ENCODE data around the gene CENPX.

Gene CENPX

DNA sequence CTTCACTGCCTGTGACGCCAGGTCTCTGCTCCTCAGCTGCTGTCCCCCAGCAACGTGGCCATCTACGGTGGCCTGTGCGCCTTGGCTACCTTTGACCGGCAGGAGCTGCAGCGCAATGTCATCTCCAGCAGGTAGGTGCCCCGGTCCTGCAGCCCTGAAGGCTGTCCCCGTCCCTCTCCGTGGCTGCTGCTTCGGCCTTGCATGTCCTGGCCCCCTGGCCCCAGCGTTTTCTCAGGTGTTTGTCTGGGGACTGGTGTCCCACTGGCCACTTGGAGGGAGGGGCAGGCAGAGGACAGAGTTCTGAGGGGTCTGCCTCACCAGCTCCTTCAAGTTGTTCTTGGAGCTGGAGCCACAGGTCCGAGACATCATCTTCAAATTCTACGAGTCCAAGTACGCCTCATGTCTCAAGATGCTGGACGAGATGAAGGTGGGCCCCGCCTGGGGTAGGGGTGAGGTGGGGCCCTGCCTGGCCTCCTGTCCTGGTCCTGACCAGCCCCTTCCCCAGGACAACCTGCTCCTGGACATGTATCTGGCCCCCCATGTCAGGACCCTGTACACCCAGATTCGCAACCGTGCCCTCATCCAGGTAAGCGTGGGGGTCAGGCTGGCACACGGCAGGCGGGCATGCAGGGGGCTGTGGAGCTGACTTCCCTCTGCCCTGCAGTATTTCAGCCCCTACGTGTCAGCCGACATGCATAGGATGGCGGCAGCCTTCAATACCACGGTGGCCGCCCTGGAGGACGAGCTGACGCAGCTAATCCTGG is 33.5 kb upstream of the CENPX start:
- DNase-seq, result no peak
- in situ Hi-C loops (cut with MboI; ENCODE audit: low pct_unique_long_range_greater_than_20kb, low sequenced_read_pairs), result no loop called here

- in situ Hi-C loops (cut with MboI; ENCODE audit: low pct_unique_long_range_greater_than_20kb, low sequenced_read_pairs), result no loop called here
- DNase-seq, result no peak
Observed at GRCh38 chr17:82055023-82055964, 32.6 kb upstream of the CENPX start.

DNA sequence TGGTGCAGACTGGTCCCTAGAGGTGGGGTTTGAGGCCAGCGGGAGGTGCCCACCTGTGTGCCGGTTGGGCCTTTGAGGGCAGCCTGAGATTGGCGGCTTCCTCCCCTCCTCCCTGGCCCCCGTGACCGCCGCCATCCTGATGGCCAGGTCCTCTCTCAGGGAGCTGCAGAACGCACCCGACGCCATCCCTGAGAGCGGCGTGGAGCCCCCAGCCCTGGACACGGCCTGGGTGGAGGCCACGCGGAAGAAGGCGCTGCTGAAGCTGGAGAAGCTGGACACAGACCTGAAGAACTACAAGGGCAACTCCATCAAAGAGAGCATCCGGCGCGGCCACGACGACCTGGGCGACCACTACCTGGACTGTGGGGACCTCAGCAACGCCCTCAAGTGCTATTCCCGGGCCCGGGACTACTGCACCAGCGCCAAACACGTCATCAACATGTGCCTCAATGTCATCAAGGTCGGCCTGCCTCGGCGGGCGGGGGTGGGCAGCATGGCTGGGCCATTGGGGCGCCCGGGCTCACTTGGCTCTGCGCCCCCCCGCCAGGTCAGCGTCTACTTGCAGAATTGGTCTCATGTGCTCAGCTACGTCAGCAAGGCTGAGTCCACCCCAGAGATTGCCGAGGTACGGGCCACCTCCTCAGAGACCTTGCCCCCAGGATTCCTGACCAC is 31.8 kb upstream of the CENPX start:
- DNase-seq, result no peak
- in situ Hi-C loops (cut with MboI; ENCODE audit: low pct_unique_long_range_greater_than_20kb, low sequenced_read_pairs), result no loop called here

GRCh38 chr17:82053556-82054263 is 31.0 kb upstream of the CENPX start:
- in situ Hi-C loops (cut with MboI; ENCODE audit: low pct_unique_long_range_greater_than_20kb, low sequenced_read_pairs), result no loop called here
- DNase-seq, result no peak

- DNase-seq, result no peak
- in situ Hi-C loops (cut with MboI; ENCODE audit: low pct_unique_long_range_greater_than_20kb, low sequenced_read_pairs), result no loop called here
Observed at GRCh38 chr17:82053130-82053529, 30.5 kb upstream of the CENPX start.

DNA sequence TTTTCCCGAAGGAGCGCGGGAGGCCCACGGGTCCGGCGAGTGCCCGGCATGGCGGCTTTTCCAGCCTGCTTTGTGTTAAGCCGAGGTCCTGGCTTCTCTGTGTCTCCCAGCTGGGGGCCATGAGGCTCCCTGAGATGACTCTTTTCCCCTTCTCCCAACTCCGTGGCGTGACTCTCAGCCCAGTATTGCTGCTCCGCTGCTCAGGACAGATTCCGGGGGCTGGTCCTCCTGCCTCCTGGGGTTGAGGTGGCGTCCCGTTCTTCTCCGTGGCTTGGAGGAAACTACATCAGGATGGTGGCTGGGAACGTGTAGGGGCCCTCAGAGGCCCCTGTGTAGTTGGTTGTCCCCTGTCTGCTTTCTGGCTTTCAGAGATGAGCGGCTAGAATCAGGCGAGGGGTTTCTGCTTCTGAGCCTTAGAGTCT is 30.0 kb upstream of the CENPX start:
- in situ Hi-C loops (cut with MboI; ENCODE audit: low pct_unique_long_range_greater_than_20kb, low sequenced_read_pairs), result no loop called here
- no peak for DNase-seq

DNA sequence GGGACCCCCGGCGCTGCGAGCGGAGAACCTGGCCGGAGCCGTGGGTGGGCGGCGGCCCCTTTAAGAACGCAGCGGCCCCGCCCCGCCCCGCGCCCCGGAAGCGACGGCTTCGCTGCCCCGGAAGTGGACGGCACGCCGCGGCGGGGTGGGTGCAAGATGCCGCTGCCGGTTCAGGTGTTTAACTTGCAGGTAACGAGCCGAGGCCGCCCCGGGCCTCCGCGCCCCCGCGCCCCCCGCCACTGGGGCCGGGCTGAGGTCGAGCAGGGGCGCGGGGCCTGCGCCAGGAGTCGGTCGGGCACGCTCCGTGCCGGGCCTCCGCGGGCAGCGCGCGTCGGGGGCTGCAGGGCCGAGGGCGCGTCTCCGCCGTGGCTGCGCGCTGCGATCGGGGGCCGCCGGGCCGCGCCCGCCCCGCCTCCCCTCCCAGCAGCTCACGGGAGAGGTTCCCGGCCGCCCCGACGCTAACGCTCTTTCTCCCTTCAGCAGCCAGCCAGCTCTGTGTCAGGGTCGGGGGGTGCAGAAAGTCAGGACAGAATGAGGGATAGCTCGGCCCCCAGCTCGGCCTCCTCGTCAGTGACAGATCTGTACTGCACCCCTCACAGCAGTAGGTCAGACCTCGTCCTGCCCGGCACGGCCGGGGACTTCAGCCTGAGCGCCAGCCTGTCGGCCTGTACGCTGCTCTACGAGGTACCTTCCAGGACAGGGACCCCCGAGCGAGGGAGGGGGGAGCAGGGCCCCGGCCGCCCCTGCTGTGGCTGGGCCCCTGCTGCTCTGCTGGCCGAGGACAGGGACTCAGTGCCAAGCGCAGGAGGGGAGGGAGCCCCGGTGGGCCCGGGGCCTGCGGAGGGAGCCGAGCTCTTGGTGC is 29.3 kb upstream of the CENPX start, which contains the start of the genes GPS1 and RFNG:
GPS1 (plus strand) TSS at position 123 of the 862 bp plus-strand sequence; CDS start at position 157, 34 bp downstream.
RFNG (minus strand) TSS at position 36 of the 862 bp plus-strand sequence. CDS start 45 bp downstream, outside the sequence.
- in situ Hi-C loops (cut with MboI; ENCODE audit: low pct_unique_long_range_greater_than_20kb, low sequenced_read_pairs), result no loop called here
- DNase-seq, result peak; percentile 39

DNA sequence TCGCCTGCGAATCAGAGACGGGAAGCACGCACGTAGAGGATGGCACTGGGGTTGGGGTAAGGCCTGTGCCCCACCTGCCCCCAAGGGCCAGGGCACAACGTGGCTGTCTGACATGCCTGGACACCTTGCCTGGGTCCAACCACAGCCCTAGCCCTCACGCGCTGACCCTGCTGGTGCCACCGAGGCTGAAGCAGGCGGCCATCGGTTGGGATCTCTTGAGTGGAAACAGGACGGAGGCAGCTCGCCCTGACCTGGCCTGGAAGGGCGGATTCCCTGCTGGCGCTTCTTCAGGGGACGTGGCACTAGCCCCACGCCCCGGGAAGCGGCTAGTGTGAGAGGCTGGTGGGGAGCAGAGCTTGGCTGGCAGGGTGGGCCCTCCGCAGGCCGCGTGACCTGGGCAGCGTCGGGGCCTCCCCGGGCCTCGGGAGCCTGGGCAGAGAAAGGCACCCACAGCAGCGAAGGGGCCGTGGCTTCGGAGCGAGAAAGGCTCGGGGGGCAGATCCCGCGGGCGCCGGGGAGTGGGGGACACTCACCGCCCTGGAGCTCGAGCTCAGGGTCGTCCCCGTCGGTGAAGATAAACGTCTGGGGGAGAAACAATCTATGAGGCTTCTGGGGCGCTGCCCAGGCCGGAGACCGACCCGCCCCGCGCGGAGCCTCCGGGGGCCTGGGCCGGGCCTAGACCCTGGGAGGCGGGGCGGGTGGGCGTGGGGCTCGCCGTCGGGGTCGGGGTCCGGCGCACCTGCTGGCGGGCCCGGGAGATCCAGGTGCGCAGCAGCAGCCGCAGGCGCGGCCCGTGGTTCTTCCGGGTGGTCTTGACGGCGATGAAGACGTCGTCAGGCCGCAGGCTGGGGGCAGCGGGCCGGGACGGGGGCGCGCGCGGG is 28.3 kb upstream of the CENPX start:
- in situ Hi-C loops (cut with MboI; ENCODE audit: low pct_unique_long_range_greater_than_20kb, low sequenced_read_pairs), result no loop called here
- no peak for DNase-seq

GRCh38 chr17:82050152-82050760 is 27.6 kb upstream of the CENPX start:
- in situ Hi-C loops (cut with MboI; ENCODE audit: low pct_unique_long_range_greater_than_20kb, low sequenced_read_pairs), result no loop called here
- DNase-seq, result no peak

- in situ Hi-C loops (cut with MboI; ENCODE audit: low pct_unique_long_range_greater_than_20kb, low sequenced_read_pairs), result no loop called here
- DNase-seq, result no peak
Observed at GRCh38 chr17:82049521-82049971, 26.9 kb upstream of the CENPX start.

- in situ Hi-C loops (cut with MboI; ENCODE audit: low pct_unique_long_range_greater_than_20kb, low sequenced_read_pairs), result no loop called here
- DNase-seq, result no peak
Observed at GRCh38 chr17:82049106-82049505, 26.4 kb upstream of the CENPX start.

DNA sequence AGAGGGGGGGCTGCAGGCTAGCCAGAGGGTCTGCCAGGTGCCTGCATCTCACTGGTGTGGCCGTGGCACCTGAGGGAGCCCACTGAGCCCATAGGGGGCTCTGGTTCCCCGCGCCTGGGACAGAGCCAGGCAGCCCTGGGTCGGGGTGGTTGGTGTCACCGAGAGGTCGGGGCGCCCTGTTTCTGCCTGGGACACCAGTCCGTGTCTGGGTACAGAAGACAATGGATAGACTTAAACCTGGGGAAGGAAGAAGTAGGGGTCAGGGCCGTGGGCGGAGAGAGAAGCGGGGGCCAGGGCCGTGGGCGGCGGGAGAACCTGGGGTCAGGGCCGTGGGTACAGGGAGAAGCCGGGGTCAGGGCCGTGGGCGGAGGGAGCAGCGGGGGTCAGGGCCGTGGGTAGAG is 25.9 kb upstream of the CENPX start:
- no peak for DNase-seq
- in situ Hi-C loops (cut with MboI; ENCODE audit: low pct_unique_long_range_greater_than_20kb, low sequenced_read_pairs), result no loop called here

- in situ Hi-C loops (cut with MboI; ENCODE audit: low pct_unique_long_range_greater_than_20kb, low sequenced_read_pairs), result no loop called here
- DNase-seq, result no peak
Observed at GRCh38 chr17:82047914-82048570, 25.4 kb upstream of the CENPX start.

DNA sequence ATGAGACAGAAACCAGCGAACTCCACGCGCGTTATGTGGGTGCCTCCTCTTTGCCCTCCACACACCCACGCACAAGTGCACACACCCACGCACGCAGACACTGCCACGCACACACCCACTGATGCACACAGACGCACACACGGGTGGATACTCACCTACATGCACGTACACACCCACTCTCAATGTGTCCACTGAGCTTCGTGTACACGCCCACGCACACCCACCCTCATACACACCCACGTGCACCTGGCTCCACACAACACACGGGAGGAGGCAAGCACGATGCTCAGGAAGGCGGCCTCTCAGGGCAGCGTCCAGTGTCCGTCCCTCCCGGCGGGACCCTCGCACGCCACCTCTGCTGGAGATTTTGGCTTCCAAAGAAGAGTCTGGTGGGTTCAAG is 24.7 kb upstream of the CENPX start:
- in situ Hi-C loops (cut with MboI; ENCODE audit: low pct_unique_long_range_greater_than_20kb, low sequenced_read_pairs), result no loop called here
- no peak for DNase-seq

GRCh38 chr17:82046903-82047302 is 24.2 kb upstream of the CENPX start:
- no peak for DNase-seq
- in situ Hi-C loops (cut with MboI; ENCODE audit: low pct_unique_long_range_greater_than_20kb, low sequenced_read_pairs), result no loop called here

GRCh38 chr17:82045936-82046484 is 23.3 kb upstream of the CENPX start:
- in situ Hi-C loops (cut with MboI; ENCODE audit: low pct_unique_long_range_greater_than_20kb, low sequenced_read_pairs), result no loop called here
- DNase-seq, result no peak

Data from KBM-7 (cell line).